Suprapubic skin (tissue), 4 donors: Measurements from ENCODE around the gene NDST4.

Experiments
- EP300 ChIP-seq: sonication (generic); formaldehyde crosslinking; IDR thresholded peaks from one replicate; pipeline ENCODE4 v1.6.1; 2017; ENCODE audit warnings: antibody characterized with exemption
- POLR2A ChIP-seq, 2 donors: fragments of 450-650 bp; IDR thresholded peaks; one replicate each; pipeline ENCODE4 v1.6.1; 2017; ENCODE audit warnings: antibody characterized with exemption in 2 of 2, mild to moderate bottlenecking in 2 of 2, moderate library complexity in 2 of 2
- POLR2AphosphoS5 ChIP-seq, 3 donors: sonication (generic); formaldehyde crosslinking; IDR thresholded peaks; one replicate each; pipeline ENCODE4 v1.6.1; 2017; ENCODE audit warnings: antibody characterized with exemption in 3 of 3
- TF ChIP-seq, protein P1 (sequence below), 2 donors: fragments of 200-600 bp in 1 of 2; fragments of 450-650 bp in 1 of 2; sonication (generic) in 1 of 2; IDR thresholded peaks; one replicate each; pipeline ENCODE4 v1.5.1; 2016 to 2019; ENCODE audit warnings: antibody characterized with exemption in 2 of 2, mild to moderate bottlenecking in 1 of 2, moderate library complexity in 1 of 2

DNA sequence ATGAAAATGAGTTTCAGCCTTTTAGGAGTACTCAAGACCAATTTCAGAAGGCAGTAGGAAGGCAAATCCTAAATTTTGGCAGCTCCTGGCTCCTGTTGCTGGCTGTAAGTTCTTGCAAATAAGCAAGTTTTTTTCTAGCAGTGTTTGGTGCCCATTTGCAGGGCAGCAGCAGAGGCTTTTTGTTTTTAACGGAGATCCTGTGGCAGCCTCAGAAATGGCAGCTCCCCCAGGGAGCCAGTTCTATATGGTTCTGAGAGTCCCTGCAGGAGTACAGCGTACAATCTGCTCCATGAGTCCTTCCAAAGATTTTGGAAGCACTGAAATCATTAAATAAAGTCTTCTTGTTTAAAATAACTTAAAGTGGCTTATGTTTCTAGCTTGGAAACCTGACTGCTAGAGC is 171.9 kb downstream of the NDST4 start:
- TF ChIP-seq, protein P1, sequence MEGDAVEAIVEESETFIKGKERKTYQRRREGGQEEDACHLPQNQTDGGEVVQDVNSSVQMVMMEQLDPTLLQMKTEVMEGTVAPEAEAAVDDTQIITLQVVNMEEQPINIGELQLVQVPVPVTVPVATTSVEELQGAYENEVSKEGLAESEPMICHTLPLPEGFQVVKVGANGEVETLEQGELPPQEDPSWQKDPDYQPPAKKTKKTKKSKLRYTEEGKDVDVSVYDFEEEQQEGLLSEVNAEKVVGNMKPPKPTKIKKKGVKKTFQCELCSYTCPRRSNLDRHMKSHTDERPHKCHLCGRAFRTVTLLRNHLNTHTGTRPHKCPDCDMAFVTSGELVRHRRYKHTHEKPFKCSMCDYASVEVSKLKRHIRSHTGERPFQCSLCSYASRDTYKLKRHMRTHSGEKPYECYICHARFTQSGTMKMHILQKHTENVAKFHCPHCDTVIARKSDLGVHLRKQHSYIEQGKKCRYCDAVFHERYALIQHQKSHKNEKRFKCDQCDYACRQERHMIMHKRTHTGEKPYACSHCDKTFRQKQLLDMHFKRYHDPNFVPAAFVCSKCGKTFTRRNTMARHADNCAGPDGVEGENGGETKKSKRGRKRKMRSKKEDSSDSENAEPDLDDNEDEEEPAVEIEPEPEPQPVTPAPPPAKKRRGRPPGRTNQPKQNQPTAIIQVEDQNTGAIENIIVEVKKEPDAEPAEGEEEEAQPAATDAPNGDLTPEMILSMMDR (IDR thresholded peaks at IDR 0.05) = no peak
- TF ChIP-seq POLR2A (IDR thresholded peaks at IDR 0.05) = no peak
- no peak for TF ChIP-seq POLR2AphosphoS5 (IDR thresholded peaks at IDR 0.05)
- no peak for TF ChIP-seq EP300
